Measurements from ENCODE around the gene NCAM2.

NCAM2 gene

DNA sequence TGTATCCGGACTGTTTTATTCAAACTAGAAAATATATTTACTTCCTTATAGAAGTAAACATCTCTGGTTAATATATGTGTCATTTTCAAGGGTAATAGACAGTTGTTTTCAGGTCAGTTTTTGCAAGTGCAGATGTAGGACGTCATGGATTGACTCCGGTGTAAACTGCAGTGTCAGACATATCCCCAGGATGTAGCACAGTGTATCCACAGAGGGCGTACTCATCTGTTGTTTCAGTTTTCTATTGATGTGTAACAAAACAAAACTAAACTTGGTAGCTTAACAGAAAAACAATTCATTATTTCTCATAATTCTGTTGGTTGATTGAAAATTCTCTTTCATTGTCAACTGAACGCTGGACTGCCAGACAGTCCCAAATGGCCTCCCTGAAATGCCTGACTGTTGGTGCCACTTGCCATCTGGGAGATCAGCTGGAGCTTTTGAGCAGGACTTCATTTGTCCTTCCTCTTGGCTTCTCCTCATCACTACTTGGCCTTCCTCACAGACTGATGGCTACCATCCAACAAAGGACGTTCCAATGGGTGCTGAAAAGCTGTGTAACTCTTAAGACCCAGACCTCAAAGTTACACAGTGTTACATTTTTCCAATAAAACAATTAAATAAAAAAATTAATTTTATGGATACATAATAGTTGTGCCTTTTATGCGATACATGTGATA is 181.6 kb downstream of the NCAM2 start:
- no peak for DNase-seq

DNA sequence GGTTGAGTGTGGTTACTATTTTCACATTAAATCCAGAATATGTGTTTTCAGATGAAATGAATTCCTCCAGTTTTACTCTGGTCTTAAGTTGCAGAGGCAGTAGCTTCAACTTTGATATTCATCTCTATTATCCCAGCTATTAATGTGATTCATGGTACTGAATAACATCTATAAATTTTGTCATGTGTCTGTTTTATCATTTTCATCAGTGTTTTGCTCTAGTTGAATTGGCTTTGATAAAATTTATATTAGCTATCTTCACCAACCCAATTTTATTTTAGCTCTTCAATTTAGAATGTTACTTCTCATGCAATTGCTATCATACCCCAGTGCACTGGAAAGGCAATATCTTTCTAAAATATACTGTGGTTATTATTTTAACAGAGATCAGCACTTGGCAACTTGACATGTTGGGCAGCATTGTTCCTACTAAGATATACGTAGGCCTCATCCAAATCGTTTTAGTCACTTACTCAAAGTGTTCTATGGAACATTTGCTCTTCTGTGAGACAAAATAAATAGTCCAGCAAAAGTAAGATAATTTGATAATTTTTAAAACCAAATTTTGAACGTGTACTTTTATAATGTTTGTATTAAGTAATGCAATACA is 184.3 kb downstream of the NCAM2 start:
- peak; percentile 27 for DNase-seq

DNA sequence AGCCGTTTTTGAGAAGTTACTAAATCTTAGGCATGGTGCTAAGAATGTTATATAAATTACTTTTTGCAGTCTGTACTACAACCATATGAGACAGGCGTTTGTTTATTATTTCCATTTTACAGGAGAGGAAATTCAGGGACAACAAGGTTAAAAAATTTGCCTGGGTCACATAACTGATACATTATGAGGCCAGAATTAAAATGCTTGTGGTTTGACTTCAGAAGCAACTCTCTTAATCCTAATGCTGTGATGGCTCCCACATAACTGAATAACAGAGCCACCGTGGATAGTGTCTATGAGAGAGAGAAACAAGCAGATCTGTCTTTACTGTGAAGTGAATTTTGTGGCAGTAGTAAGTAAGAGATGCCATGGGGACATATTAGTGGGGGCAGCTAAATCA is 184.9 kb downstream of the NCAM2 start:
- DNase-seq: no peak

DNA sequence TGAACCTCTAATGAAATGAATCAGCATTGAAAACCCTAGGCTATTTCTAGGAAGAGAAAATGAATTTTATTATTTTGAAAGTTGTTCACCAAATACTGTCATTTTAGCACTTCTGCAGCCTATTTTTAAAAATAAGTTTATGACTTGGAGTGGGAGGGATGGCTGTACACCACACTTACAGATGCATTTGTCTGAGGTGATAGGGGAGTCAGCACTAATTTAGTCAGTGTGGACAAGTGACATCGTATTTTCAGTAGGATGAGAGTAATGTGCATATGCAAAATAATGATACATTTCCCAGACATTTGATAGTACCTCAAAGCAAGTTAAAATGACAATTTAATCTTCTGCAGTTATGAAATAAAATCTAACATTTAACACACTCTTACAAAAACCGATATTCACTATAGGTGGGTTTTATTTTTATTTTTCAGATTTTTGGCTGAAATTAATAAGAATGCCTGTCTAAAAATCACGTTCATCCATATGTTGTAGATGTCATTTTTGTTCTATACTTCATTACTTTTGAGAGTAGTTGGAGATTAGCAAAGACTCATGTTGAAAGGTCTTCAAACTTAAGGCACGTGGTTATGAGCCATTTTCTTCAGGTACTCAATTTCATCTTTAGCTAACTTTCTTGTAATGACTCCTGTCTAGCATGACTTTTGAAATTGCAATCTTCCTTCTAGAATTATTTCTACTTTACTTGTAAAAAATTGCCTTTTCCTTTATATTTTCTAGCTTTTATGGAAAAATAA is 186.7 kb downstream of the NCAM2 start:
- no peak for DNase-seq

DNA sequence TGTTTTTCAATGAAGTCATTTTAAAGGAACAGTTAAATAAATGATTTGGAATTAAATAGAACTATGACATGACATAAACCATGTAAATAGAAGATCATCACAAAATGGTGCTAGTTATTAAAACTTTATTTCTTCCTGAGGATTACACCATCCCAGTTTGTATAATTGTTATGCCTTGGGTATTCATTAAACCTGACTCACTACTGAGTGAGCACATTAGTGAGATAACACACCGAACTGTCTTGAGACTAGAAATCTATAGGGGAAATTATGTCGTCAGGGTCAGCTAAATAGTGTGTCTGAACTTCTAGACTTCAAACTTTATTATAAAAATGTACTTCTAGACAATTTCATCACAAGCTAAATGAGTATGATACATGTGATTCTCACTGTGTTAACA is 189.4 kb downstream of the NCAM2 start:
- DNase-seq: no peak

DNA sequence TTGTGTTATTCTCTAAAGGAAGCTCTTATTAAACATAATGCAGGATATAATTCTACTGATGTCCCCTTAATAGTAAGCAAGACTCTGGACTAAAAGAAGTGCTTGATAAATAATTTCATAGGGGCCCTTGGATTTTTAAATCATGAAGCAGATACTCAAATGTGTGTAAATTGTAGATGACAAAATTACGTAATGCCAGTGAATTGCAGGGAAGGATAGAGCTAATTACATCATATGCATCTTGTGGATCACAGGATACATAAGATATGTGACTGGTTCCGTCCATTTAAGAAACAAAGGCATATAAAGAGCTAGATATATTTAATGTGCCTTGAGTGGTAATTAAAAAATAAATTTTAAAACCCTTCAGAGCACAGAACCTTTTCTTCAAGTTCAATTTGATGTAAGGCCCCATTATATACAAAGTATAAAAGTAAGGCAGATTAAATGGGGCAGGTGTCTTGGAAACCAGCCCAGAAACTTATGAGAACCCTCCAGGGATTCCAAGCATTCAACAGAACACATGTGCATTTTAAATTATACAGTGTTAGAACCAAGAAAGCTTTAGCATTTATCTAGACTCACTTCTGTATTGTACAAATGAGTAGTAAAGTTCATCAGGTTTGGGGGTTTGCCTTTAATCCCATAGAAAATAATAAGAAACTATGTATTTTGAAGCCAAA is 190.4 kb downstream of the NCAM2 start:
- no peak for DNase-seq

DNA sequence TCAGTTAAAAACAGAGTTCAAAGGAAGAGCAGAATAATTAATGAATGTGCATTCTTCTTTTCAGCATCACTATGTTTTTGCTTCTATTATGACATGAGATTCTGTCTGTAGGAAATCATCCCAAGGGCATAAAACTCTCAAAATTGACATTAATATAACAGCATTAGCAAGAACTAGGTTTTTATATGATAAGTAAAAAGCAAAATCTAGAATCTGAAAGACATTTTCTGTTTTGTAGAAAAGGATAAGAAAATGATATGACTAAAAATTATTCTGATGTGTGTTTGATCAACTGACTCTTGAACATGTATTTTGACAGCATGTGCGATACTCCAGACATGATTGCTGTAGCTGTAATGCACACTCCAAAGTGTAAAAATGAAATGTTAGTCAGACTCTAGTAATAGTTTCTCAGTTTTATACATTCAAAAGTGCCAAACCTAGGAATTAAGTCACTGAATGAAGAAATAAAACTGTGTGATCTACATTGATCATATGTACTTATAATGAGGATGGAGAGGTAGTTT is 197.3 kb downstream of the NCAM2 start:
- DNase-seq: no peak

DNA sequence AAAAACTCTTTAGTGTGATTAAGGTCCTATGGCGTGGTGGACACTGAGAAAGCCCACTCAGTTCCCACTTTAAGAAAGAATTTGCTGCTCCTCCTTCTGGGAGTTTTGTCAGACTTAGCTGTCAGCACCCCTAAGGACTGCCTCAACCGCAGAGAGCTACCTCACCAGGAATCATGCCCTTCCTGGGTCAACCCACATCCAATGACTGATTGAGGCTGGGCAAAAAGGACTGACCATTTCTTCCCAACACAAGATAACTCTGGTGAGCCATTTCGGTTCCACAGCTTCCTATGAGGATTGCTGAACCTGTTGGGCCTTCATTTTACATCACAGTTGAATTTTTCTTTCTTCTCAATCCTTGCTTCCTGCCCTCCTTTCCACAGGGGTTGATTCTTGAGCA is 197.9 kb downstream of the NCAM2 start:
- no peak for DNase-seq

DNA sequence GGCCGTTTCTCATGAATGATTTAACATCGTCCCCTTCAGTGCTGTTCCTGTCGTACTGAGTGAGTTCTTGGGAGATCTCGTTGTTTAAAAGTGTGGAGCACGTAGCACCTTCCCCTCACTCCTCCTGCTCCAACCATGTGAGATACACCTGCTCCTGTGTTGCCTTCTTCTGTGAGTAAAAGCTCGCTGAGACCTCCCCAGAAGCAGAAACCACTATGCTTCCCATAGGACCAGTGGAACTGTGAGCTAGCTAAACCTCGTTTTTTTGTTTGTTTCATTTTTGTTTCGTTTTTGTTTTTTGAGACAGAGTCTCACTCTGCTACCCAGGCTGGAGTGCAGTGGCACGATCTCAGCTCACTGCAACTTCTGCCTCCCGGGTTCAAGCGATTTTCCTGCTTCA is 198.6 kb downstream of the NCAM2 start:
- DNase-seq: no peak

DNA sequence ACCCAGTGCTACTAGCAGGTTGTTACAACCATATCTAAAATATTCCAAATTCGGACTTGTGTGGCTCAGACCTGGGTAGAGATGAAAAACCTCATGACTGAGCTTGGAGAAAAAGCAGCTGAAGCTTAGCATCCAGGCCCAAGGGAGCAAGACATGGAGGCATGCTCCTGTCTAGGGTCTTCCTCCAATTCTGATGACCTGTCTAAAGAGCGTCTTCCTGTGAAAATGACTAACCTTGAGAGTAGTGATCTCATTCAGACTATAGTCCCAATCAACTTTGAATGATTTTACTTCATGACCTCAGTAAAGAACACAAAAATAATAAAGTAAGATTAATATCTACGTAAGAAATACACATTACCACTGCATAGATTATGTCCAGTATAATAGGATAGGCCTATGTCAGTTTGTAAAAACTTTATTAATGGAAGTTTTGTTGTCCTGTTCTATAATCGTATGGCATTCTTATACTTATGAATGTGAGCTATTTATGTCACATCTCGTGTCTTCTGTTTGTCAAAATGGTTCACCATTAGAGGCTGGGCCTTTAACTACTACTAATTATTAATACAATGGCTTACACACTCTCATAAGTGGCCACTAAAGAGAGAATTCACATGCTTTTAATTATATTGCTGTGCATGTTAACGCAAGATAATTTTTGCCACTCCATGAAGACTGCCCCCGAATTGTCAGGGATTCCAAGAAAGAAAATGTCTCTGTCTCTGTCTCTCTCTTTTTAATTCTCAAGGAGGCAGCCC is 201.3 kb downstream of the NCAM2 start:
- DNase-seq: no peak

DNA sequence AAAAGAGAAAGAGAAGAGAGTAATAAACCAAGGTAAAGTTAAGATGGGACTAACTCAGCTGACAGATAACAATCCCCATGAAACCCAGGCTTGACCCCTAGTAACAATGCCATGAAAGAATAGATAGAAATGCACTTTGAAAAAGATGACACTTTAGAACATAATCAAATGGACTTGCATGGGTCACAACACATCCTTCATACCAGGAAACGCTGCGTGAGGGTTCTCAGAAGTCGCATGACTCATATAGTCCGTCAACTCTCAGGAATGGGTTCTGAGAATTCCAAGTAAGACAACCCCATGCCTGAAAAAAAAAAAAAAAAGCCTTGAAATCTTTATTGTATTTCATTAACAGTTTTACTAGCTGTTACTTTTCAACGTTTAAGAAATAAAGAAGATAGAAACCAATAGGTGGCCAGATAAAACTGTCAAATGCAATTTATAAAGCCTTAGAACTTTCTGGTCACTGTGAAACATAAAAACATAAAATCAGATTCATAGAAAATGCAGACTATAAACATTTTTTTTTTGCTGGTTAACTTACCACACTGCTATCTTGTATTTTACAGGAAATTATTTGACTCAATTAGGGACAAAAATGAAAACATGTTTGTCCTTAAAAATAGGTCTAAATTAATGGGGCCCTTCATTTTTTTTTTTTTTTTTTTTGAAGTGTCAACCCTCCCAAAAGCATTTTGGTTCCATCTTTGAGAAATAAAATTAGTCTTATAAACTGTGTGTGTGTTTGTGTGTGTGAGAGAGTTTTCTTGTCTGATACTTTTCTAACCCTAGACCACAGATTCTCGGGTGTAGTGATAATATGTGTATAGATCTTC is 202.1 kb downstream of the NCAM2 start:
- DNase-seq: peak; percentile 14

DNA sequence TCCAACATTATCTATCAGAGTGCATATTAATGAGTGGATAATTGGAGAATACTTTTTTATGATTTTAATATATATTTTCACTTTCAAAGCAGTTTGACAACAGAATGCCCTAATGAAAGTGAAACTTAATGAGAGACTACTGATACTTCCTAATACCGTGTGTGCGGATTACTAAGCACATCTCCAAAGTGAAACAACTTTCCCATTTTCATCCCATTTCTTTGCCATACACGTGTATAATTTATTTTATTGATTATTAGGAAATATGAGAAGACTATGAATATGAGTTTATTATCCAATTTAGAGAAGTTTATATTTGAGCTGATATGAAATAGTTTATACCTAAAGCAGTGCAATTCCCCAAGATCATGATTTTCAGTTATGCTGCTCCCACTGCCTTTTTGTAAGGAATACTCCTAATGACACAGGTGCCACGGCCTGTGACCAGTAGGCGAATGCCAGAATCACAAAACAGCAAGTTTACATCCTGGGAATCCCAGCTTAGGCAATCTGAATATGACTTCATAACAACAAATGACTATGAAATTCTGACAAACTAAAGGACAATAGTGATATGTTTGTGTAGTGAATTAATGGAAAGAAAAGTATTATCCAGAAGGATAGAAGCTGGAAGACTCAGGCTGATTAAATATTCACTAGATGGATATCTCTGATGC is 202.9 kb downstream of the NCAM2 start:
- DNase-seq: no peak

DNA sequence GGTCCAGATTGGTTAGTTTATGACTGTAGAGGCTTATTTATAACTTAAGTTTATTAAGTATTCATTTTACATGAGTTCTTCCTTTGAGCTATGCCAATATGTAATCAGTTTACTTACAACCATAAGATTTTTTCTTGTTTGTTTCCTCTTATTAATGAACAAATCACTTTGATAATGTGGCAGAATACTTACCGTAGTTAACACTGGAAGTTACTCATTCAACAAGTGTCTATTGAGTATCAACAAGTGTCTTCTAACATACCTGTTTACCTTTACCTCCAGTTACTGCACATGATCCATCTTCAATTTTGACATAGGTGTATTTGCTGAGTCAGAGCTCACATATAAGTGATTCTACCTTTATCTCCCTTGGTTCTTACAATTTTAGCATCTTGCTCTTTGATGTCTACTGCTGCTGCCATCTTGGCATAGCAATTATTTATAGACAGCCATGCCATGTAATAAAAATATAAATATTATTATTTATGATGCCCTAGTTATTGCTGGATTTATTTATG is 205.7 kb downstream of the NCAM2 start:
- DNase-seq: no peak

DNA sequence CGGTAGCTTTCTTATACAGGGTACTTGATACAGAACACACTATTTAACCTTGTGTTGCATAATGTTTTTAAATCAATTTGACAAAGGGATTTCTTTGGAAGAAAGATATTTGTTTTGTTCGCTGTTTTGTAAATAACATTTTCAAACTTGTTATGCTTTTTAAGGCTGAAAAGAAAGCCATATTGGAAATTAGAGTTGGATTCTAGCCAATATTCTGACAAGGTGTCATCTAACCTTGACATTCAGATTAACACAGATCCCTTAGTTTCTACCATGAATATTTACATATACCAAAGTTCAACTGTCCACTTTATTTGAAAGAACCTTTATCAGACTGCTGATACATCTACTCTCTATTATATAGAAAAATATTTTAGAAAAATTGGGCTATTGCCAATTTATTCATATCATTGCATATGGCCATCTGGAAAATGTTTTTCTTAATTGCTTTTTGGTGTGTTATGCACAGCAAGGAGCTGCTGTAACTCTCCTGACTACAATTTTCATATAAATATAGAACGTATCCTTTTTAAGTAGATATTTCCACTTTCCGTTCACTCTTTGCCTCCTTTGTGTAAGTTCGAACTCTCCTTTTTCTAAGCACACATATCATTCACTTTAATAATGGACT is 206.3 kb downstream of the NCAM2 start:
- no peak for DNase-seq

DNA sequence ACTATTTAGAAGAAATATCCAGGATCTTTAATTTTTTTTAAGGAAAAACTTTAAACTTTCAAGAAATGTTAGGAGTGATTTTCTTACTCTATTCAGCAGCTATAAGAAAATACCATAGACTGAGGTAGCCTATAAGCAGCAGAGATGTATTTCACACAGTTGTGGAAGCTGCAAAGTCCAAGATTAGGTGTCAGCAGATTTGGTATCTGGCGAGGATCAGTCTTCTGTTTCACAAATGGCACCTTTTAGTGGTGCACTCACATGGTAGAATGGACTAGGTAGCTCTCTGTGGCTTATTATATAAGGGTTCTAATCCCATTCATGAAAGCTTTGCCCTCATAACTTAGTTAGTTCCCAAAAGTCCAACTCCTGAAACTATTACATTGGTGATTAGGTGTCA is 207.4 kb downstream of the NCAM2 start:
- no peak for DNase-seq

DNA sequence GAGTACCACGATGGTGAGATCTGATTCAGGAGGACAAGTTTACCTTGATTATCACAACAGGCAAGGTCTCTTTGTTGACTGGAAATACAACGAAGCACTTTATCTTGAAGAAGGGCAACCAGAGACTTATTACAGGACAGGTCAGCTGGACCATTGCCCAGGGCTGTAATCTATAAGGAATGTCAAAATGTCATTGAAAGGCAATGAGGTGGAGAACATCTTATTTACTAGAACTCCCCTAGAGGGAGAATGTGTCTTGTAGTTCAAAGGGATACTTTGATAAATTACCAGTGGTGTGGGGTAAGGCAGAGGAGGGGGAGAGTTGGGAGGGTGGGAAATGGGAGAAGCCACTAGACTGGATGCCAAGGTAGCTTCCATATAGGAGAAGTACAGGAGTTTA is 212.3 kb downstream of the NCAM2 start:
- no peak for DNase-seq

DNA sequence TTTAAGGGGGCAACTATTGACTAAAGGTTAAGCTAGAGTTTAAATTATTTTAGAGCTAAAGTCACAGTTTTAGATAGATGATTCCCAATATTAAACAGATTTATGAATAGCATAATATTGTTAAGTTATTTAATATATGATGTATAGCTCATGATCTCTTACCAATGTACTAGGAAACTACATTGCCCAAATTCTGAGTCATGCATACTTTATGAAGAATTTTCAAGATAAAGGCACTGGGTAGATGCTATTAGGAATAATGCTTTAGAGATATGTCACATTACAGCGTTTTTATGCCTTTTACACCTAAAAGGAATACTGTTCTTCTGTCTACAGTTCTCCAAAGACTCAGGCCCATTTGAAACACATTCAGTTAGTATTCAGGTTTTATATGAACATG is 215.1 kb downstream of the NCAM2 start:
- no peak for DNase-seq

DNA sequence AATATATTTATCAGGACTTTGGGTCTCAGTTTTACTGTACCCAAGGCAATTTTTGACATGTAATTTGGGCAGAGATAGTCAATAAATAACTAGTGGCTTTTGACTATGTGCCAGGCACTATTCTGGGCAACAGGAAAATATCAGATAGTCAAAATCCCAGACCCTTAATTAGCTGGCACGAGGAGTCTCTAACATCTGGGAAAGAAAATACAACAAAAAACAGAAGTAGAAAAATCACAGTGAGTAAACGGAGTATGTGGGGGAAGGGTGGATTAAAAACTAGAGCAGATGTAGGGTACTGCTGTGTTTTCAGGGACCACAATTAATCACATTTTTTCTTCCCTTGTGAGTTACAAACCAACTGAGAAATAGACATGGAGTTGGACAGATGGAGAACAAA is 217.8 kb downstream of the NCAM2 start:
- no peak for DNase-seq

DNA sequence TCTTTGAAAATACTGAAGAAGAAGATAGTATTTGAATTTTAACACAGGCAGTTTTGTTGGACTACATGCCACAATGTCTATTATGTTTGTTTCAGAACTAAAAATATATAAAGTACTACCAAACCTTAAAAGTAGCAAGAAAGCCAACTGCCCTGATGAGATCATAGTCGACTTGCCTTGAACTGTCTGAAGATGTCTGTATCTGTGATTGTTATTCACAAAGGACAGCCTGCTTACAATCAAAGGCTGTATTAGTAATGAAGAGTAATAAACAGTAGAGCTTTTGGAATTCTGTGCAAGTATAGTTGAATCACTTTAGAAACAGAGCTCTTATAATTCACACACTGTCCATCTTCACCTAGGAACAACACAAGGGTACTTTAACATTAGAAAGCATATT is 228.3 kb downstream of the NCAM2 start:
- DNase-seq: no peak

DNA sequence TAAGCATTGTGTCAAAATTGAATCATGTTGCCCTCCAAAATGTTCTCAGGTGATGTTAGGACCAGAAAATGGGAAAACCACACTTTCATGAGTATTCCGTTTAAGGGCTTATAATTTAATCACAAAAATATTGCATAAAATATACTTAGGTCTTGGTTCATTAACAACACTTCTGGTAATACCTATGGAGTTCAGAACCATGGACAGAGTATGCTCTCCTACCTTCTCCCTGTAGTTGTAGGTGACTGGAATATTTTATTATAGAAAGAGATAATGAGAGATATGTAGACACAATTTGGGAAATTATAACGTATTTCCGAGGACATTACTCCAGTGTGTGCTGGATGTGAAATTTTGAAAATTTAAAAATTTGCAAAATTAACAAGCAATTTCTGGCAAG is 232.5 kb downstream of the NCAM2 start:
- no peak for DNase-seq
